Sigmoid colon (tissue), 7 donors: ENCODE measurements around the gene ZNF710. TPM values are rescaled to one million over a fixed set of nuclear protein-coding genes. Genes with fewer than 3 reads are reported as not detected.

Source experiments
- DNase-seq: peaks from one replicate; pipeline ENCODE4 v3.0.0-alpha.2; 2019
- H3K27ac ChIP-seq, 4 donors: fragments of 200-600 bp; sonication (generic); one replicate each; pipeline ENCODE4 v1.5.1; 2016 to 2019; ENCODE audit warnings: mild to moderate bottlenecking in 1 of 4
- H3K27me3 ChIP-seq, 3 donors: fragments of 200-600 bp; sonication (generic); one replicate each; pipeline ENCODE4 v1.5.1; 2019; ENCODE audit warnings: mild to moderate bottlenecking in 1 of 3
- H3K36me3 ChIP-seq, 4 donors: fragments of 200-600 bp; sonication (generic); one replicate each; pipeline ENCODE4 v1.5.1; 2016 to 2019
- H3K4me1 ChIP-seq, 4 donors: fragments of 200-600 bp; sonication (generic); one replicate each; pipeline ENCODE4 v1.5.1; 2017 to 2019
- H3K4me3 ChIP-seq, 4 donors: fragments of 200-600 bp; sonication (generic); one replicate each; pipeline ENCODE4 v1.5.1; 2017 to 2019; ENCODE audit warnings: mild to moderate bottlenecking in 2 of 4, moderate library complexity in 1 of 4
- H3K9me3 ChIP-seq, 4 donors: fragments of 200-600 bp in 3 of 4; sonication (generic) in 3 of 4; one replicate each; pipeline versions ENCODE4 v1.5.1 to v1.6.1; 2013 to 2019
- EP300 ChIP-seq, 4 donors: sonication (generic); formaldehyde crosslinking; IDR thresholded peaks; one replicate each; pipeline ENCODE4 v1.6.1; 2017; ENCODE audit warnings: antibody characterized with exemption in 4 of 4
- POLR2A ChIP-seq, 2 donors: fragments of 450-650 bp; IDR thresholded peaks; one replicate each; pipeline ENCODE4 v1.6.1; 2016; ENCODE audit warnings: antibody characterized with exemption in 2 of 2, mild to moderate bottlenecking in 2 of 2, moderate library complexity in 2 of 2
- POLR2AphosphoS5 ChIP-seq, 4 donors: sonication (generic); formaldehyde crosslinking; IDR thresholded peaks; one replicate each; pipeline ENCODE4 v1.6.1; 2017; ENCODE audit warnings: antibody characterized with exemption in 4 of 4
- WGBS, 2 donors: extraction: QIAGEN DNeasy Blood & Tissue Kit; methylation state at CpG; one replicate each; pipeline ENCODE4 v1.1.7; 2013; 5-methylcytosine and 5-hydroxymethylcytosine counted together
- intact Hi-C: fragments of 100-400 bp; cut with DNase I; formaldehyde crosslinking; loops from one replicate; pipeline ENCODE4 v1.15.1; 2023
- polyA plus RNA-seq, 3 donors: library from polyadenylated mRNA; stranded (reverse); fragments of 200-250 nt; gene quantifications; one replicate each; pipeline ENCODE4 v1.2.3, GENCODE V29; 2013
- total RNA-seq, 4 donors: library from RNA; depleted of rRNA; stranded (reverse); fragments of >200 nt; gene quantifications; one replicate each; pipeline ENCODE4 v1.1.0, GENCODE V29; 2016
- TF ChIP-seq, protein P1 (sequence below), 4 experiments: fragments of 450-650 bp in 3 of 4; fragments of 200-600 bp in 1 of 4; IDR thresholded peaks; one replicate each; pipeline ENCODE4 v1.5.1; 2016 to 2019; ENCODE audit warnings: antibody characterized with exemption in 4 of 4, mild to moderate bottlenecking in 3 of 4, moderate library complexity in 2 of 4
- donor health status: healthy with polysubstance abuse.
- donor health status: Bipolar disorder and iron deficiency.
- donor health status: healthy.

Gene ZNF710
- total and polyA plus RNA-seq, 7 donors, result 5.3 to 28.2 (median 10.0) TPM

DNA sequence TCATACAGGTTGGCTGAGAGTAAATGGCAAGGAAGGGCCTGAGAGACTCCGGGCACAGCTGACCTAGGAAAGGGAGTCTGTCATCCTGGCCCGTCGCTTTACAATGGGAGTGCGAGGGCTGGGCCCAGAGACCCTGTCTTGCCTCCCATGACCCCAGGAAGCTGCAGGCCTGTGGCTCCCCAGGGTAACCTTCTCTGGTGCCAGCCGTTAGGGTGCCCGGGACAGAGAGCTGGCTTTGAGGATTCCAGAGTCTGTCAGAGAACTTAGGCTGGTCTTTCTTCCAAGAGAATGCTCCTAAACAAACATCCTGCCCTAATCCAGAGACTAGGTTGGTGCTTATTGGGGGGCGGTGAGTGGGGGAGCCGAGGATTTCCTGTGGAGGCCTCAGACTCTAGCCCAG, 18.5 kb downstream of the ZNF710 start:
- TF ChIP-seq EP300 (IDR thresholded peaks at IDR 0.05), result no peak
- no peak for TF ChIP-seq POLR2A (IDR thresholded peaks at IDR 0.05)
- TF ChIP-seq, protein P1, sequence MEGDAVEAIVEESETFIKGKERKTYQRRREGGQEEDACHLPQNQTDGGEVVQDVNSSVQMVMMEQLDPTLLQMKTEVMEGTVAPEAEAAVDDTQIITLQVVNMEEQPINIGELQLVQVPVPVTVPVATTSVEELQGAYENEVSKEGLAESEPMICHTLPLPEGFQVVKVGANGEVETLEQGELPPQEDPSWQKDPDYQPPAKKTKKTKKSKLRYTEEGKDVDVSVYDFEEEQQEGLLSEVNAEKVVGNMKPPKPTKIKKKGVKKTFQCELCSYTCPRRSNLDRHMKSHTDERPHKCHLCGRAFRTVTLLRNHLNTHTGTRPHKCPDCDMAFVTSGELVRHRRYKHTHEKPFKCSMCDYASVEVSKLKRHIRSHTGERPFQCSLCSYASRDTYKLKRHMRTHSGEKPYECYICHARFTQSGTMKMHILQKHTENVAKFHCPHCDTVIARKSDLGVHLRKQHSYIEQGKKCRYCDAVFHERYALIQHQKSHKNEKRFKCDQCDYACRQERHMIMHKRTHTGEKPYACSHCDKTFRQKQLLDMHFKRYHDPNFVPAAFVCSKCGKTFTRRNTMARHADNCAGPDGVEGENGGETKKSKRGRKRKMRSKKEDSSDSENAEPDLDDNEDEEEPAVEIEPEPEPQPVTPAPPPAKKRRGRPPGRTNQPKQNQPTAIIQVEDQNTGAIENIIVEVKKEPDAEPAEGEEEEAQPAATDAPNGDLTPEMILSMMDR (IDR thresholded peaks at IDR 0.05), result no peak
- no peak for TF ChIP-seq POLR2AphosphoS5 (IDR thresholded peaks at IDR 0.05)
- Histone ChIP-seq H3K4me1 (peaks cover 0 to 21% (median 10%) of the 10 kb centered on the region in 4 donors), H3K27ac (peak overlapping the region in 3 of 4 donors; percentile 40 to 62 (median 58)), H3K36me3 (no peaks in the 10 kb centered on the region), H3K27me3 (no peaks in the 10 kb centered on the region), H3K9me3 (no peaks in the 10 kb centered on the region), H3K4me3 (no peak overlapping the region)
- intact Hi-C loops, result no loop called here
- peak; percentile 43 for DNase-seq
- WGBS, 2 donors, result 83% methylated on average over 8 of the region's 8 CpGs

DNA sequence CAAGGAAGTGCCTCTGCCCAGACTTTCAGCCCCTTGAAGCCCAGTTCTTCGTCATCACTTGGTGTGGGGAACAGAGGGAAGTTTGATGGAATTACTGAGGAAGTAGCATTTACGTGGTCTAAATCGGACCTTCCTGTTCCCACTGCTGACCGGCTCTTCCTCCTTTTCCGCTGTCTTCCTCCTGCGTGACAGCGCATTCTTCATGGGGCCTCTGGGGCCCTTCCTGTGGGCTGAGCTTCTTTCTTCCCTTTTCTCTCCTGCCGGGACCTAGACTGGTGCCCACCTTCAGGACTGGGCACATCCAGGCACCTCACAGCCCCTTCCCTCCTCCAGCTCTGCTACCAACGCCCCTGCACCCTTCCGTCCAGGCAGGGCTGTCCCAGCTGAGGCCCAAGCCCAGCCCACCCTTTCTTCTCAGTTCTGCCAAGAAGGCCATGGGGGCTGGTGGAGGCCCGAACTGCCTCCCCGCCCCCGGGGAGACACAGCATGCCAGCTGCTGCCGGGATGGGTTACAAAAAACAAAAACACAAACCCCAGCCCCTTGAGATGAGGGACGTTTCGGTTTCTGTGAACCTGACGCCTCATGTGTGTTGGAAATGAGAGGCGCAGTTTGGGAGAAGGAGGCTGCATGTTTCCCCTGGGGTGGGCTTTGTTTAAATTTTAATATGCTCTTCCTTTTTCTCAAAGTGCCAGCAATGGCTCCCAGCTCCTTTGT, 19.1 kb downstream of the ZNF710 start:
- Histone ChIP-seq H3K27ac (peak overlapping the region; percentile 23 to 62 (median 49)), H3K36me3 (no peaks in the 10 kb centered on the region), H3K27me3 (no peaks in the 10 kb centered on the region), H3K9me3 (no peaks in the 10 kb centered on the region), H3K4me3 (no peak overlapping the region), H3K4me1 (peaks cover 0 to 23% (median 15%) of the 10 kb centered on the region in 4 donors)
- peak; percentile 66 for DNase-seq
- intact Hi-C loops, result no loop called here
- 66 to 79% methylated on average over 17 to 18 of the region's 18 CpGs for WGBS, 2 donors
- TF ChIP-seq, protein P1 (IDR thresholded peaks at IDR 0.05), result no peak
- TF ChIP-seq POLR2A (IDR thresholded peaks at IDR 0.05), result no peak
- no peak for TF ChIP-seq EP300 (IDR thresholded peaks at IDR 0.05)

- no peak for TF ChIP-seq POLR2A (IDR thresholded peaks at IDR 0.05)
- intact Hi-C loops, result no loop called here
- WGBS, 2 donors, result 64 to 84% methylated on average over 10 of the region's 10 CpGs
These were observed 19.9 kb downstream of the ZNF710 start for GRCh38 chr15:90020936-90021507.

DNA sequence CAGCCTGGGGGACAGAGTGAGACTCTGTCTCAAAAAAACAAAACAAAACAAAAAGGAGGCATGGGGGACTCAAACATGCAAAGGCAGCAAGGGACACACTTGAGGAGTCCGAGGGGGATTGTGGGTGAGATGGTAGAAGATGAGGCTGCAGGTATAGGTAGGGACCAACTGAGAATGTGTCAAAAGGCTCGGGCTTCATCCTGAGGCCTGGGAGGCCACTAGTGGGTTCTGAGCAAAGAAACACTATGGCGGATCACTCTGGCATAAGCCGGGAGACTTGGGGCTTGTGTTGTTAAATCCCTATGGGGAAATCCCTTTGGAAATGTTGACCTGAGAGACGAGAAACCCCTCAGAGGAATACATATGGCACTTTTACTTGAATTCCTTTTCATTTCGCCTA, 21.2 kb downstream of the ZNF710 start:
- DNase-seq, result peak; percentile 42
- no peaks in the 10 kb centered on the region for H3K27me3 ChIP-seq
- 91% methylated on average over 6 of the region's 6 CpGs for WGBS, 2 donors
- intact Hi-C loops, result no loop called here
- no peaks in the 10 kb centered on the region for H3K36me3 ChIP-seq
- no peak overlapping the region for H3K4me3 ChIP-seq
- no peak overlapping the region for H3K27ac ChIP-seq
- H3K4me1 ChIP-seq, result peaks cover 0 to 24% (median 22%) of the 10 kb centered on the region in 4 donors
- no peaks in the 10 kb centered on the region for H3K9me3 ChIP-seq
- no peak for TF ChIP-seq EP300 (IDR thresholded peaks at IDR 0.05)
- TF ChIP-seq, protein P1 (IDR thresholded peaks at IDR 0.05), result no peak
- no peak for TF ChIP-seq POLR2A (IDR thresholded peaks at IDR 0.05)
- TF ChIP-seq POLR2AphosphoS5 (IDR thresholded peaks at IDR 0.05), result no peak

More at GRCh38 chr15:90020936-90021507, 19.9 kb downstream of the ZNF710 start:
- Histone ChIP-seq H3K9me3 (no peaks in the 10 kb centered on the region), H3K27ac (no peak overlapping the region), H3K4me1 (peaks cover 0 to 24% (median 22%) of the 10 kb centered on the region in 4 donors), H3K27me3 (no peaks in the 10 kb centered on the region), H3K36me3 (no peaks in the 10 kb centered on the region), H3K4me3 (no peak overlapping the region)
- DNase-seq, result peak; percentile 57

- DNase-seq, result peak; percentile 35
- WGBS, 2 donors, result 80 to 88% methylated on average over 6 of the region's 6 CpGs
- no peaks in the 10 kb centered on the region for H3K27me3 ChIP-seq
These were observed 22.0 kb downstream of the ZNF710 start for GRCh38 chr15:90022905-90023700.

More at GRCh38 chr15:90022905-90023700, 22.0 kb downstream of the ZNF710 start:
- Histone ChIP-seq H3K36me3 (no peaks in the 10 kb centered on the region), H3K27ac (no peak overlapping the region), H3K4me3 (no peak overlapping the region), H3K9me3 (no peaks in the 10 kb centered on the region), H3K4me1 (peaks cover 0 to 24% (median 22%) of the 10 kb centered on the region in 4 donors)
- intact Hi-C loops, result no loop called here
- no peak for TF ChIP-seq POLR2A (IDR thresholded peaks at IDR 0.05)
